IgD-negative memory B cell (primary cell): Measurements from ENCODE around the gene ANKRD45. TPM values are rescaled to one million over a fixed set of nuclear protein-coding genes. Genes with fewer than 3 reads are reported as not detected.
A peak's percentile ranks its signal among the peaks of the same experiment; 100 is the strongest.
"Not testable (repeated sequence)": the region's sequence is repeated elsewhere in the genome, so short reads cannot be mapped to it uniquely, and the experiment has no call there.

Experiments
- H3K27ac Mint-ChIP-seq, 3 donors: one replicate each; pipeline ENCODE4 v1.8.0; 2020 to 2022; ENCODE audit warnings: mild to moderate bottlenecking in 3 of 3, mixed read lengths in 3 of 3, moderate library complexity in 1 of 3
- H3K27me3 Mint-ChIP-seq: one replicate; pipeline ENCODE4 v1.8.0; 2021; ENCODE audit warnings: mixed read lengths
- H3K36me3 Mint-ChIP-seq: one replicate; pipeline ENCODE4 v1.8.0; 2020; ENCODE audit warnings: mild to moderate bottlenecking, mixed read lengths
- H3K4me1 Mint-ChIP-seq, 3 donors: one replicate each; pipeline ENCODE4 v1.8.0; 2020 to 2022; ENCODE audit warnings: mixed read lengths in 3 of 3, mild to moderate bottlenecking in 1 of 3
- H3K4me3 Mint-ChIP-seq, 4 donors: one replicate each; pipeline ENCODE4 v1.8.0; 2020 to 2022; ENCODE audit warnings: mild to moderate bottlenecking in 4 of 4, mixed read lengths in 4 of 4, moderate library complexity in 3 of 4
- H3K9me3 Mint-ChIP-seq, 3 donors: one replicate each; pipeline ENCODE4 v1.8.0; 2020 to 2021; ENCODE audit warnings: mixed read lengths in 3 of 3, mild to moderate bottlenecking in 1 of 3
- polyA plus RNA-seq: library from polyadenylated mRNA; unstranded; fragments of 300-500 nt; fragmentation: Illumina TruSeq; gene quantifications from one replicate; pipeline ENCODE4 v1.2.3, GENCODE V29; 2021

Gene ANKRD45
- polyA plus RNA-seq, 1 donor from 2014 or later, result not detected

DNA sequence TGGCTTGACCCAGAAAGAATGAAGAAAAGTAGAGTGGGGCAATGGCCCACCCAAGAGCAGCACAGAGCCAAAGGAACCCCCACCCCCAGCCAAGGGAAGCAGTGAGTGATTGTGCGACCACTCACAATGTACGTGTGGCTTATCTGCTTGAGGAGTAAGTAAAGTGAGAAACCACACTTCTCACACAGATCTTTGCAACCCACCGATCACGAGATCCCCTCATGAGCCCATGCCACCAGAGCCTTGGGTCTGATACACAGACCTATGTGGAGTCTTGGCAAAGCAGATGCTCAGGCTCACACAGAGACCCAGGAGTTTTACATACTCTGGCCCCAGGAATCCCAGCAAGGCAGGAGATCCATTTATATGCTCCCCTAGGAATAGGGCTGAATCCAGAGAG is 52.8 kb downstream of the ANKRD45 start:
- H3K4me3 Mint-ChIP-seq, result peak overlapping the region in 1 of 4 donors; percentile 32

DNA sequence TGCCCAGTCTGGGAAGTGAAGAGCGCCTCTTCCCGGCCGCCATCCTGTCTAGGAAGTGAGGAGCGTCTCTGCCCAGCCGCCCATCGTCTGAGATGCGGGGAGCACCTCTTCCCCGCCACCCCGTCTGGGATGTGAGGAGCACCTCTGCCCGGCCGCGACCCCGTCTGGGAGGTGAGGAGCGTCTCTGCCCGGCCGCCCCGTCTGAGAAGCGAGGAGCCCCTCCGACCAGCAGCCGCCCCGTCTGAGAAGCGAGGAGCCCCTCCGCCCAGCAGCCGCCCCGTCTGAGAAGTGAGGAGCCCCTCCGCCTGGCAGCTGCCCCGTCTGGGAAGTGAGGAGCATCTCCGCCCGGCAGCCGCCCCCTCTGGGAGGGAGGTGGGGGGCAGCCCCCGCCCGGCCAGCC is 56.6 kb downstream of the ANKRD45 start:
- H3K36me3 Mint-ChIP-seq, H3K27me3 Mint-ChIP-seq, H3K4me1 Mint-ChIP-seq, H3K4me3 Mint-ChIP-seq, H3K9me3 Mint-ChIP-seq, H3K27ac Mint-ChIP-seq: not testable (repeated sequence)

More for the DNA sequence above, 52.8 kb downstream of the ANKRD45 start:
- Mint-ChIP-seq H3K36me3 (peaks cover 6% of the 10 kb centered on the region), H3K27ac (no peak overlapping the region), H3K27me3 (peaks cover 7% of the 10 kb centered on the region), H3K4me1 (no peaks in the 10 kb centered on the region), H3K9me3 (peaks cover 9 to 31% (median 22%) of the 10 kb centered on the region in 3 donors)

DNA sequence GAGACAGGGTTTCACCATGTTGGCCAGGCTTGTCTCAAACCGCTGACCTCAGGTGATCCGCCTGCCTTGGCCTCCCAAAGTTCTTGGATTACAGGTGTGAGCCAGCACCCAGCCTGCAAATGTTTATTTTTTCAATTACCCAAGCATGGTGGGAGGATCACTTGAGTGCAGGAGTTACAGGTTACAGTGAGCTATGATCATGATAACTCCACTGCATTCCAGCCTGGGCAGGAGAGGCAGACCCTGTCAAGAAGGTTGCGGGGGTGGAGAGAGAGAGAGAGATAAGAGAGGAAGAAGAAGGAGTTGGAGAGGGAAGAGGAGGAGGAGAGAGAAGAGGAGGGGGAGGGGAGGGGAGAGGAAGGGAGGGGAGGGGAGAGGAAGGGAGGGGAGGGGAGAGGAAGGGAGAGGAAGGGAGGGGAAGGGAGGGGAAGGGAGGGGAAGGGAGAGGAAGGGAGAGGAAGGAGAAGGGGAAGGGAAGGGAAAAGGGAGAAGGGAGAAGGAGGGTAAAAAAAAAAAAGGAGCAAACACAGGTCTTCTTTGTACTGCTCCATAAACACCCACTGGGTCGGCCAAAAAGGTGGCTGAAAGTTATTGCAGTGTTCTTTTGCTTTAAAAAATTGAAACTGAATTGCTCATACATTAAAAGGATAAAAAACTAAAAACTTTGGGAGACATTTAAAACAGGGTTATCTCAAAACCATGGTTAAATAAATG is 61.0 kb downstream of the ANKRD45 start:
- Mint-ChIP-seq H3K36me3 (peaks cover 2% of the 10 kb centered on the region), H3K27ac (no peak overlapping the region), H3K27me3 (peaks cover 3% of the 10 kb centered on the region), H3K4me3 (no peak overlapping the region), H3K9me3 (peaks cover 0 to 5% (median 1%) of the 10 kb centered on the region in 3 donors), H3K4me1 (peaks cover 0 to 2% (median 0%) of the 10 kb centered on the region in 3 donors)

DNA sequence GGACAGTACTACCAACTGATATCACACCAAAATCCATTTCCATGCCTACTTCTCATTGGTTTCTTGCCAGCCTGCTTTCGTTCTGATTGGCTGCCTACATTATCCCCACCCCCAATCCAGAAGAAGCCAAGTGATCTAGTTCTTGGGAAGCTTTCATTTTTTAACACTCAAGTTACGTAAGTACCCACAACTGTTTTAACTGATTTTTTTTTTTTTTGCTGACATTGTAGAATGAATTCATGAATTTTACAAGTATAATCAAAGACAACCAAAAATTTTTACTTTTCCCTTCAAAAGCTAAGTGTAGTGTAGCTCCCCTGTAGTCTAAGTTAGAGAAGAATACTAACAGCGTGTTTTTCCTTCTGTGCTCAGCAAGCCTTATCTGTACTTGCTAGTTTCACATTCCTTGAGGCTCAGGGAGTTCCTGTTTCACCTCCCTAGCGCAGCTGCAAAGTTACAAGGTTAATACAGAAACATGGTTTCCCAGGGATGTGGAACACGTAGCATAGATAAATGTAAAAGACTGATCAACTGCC is 66.5 kb downstream of the ANKRD45 start, which contains the start of gene SLC9C2:
Gene SLC9C2 (minus strand): TSS at position 17 of the 536 bp plus-strand sequence. CDS start 1,296 bp downstream, outside the sequence.
- no peaks in the 10 kb centered on the region for H3K36me3 Mint-ChIP-seq
- no peak within 1 kb of the TSS for H3K27ac Mint-ChIP-seq
- H3K27me3 Mint-ChIP-seq, result peaks cover 3% of the 10 kb centered on the region
- H3K4me1 Mint-ChIP-seq, result peaks cover 0 to 12% (median 6%) of the 10 kb centered on the region in 3 donors
- no peak within 1 kb of the TSS for H3K4me3 Mint-ChIP-seq
- H3K9me3 Mint-ChIP-seq, result peaks cover 0 to 3% (median 0%) of the 10 kb centered on the region in 3 donors

DNA sequence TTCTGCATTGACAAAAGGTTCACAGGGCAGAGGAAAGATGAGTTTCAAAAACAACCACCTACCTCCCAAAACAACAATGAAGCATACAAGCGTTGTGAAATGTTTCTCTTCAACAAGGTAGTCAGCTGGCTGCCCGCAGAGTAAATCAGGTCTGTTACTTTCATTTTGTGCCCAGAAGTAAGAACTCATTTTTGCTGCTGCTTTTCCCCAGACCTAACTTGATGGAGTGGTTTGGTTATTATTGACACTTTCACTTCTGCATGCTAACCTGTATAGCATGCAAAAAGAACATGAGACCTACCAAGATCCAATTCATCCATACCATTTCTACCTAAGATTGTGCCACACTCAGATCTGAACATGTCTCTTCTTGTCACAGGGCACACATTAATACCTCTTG is 68.1 kb downstream of the ANKRD45 start:
- no peaks in the 10 kb centered on the region for H3K27me3 Mint-ChIP-seq
- no peaks in the 10 kb centered on the region for H3K36me3 Mint-ChIP-seq
- H3K9me3 Mint-ChIP-seq, result no peaks in the 10 kb centered on the region
- H3K4me3 Mint-ChIP-seq, result peak overlapping the region in 2 of 4 donors; percentile 39 to 56
- H3K4me1 Mint-ChIP-seq, result peaks cover 0 to 12% (median 6%) of the 10 kb centered on the region in 3 donors
- no peak overlapping the region for H3K27ac Mint-ChIP-seq

DNA sequence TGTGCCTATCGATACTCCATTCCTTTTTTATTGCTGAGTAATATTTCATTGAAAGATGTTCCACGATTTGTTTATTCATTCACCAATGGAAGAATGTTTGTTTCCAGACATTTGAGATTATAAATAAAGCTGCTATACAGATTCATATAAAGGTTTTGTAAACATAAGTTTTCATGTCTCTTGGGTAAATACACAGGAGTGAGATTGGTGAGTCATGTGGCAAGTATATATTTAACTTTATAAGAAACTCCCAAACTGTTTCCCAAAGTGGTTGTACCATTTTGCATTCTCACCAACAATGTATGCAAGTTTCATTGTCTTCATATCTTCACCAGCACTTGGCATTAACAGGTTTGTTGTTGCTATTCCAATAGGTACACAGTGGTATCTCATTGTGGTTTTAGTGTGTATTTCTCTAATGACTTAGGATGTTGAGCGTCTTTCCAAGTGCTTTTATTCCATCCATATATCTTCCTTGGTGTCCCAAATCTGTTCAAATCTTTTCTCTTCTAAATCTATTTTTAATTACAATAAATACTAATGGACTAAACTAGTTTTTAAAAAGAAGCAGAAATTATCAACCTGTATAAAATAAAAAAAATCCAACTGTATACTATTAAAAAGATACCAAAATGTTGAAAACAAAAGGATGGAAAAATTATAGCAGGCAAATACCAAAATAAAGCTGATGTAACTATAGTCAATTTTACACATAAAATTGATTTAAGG is 73.4 kb downstream of the ANKRD45 start:
- peaks cover 0 to 4% (median 0%) of the 10 kb centered on the region in 3 donors for H3K4me1 Mint-ChIP-seq
- H3K27me3 Mint-ChIP-seq, result peaks cover 3% of the 10 kb centered on the region
- peaks cover 0 to 5% (median 1%) of the 10 kb centered on the region in 3 donors for H3K9me3 Mint-ChIP-seq
- no peak overlapping the region for H3K4me3 Mint-ChIP-seq
- peak overlapping the region in 1 of 3 donors; percentile 3 for H3K27ac Mint-ChIP-seq
- H3K36me3 Mint-ChIP-seq, result peaks cover 2% of the 10 kb centered on the region

DNA sequence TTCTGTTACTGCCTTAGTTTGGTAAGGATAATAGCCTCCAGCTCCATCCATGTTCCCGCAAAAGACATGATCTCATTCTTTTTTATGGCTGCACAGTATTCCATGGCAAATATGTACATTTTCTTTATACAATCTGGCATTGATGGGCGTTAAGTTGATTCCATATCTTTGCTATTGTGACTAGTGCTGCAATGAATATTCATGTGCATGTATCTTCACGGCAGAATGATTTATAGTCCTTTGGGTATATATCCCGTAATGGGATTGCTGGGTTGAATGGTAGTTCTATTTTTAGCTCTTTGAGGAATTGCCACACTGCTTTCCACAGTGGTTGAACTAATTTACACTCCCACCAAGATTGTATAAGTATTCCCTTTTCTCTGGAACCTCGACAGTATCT is 78.5 kb downstream of the ANKRD45 start:
- H3K4me1 Mint-ChIP-seq, H3K9me3 Mint-ChIP-seq, H3K27ac Mint-ChIP-seq, H3K4me3 Mint-ChIP-seq, H3K36me3 Mint-ChIP-seq, H3K27me3 Mint-ChIP-seq: not testable (repeated sequence)

DNA sequence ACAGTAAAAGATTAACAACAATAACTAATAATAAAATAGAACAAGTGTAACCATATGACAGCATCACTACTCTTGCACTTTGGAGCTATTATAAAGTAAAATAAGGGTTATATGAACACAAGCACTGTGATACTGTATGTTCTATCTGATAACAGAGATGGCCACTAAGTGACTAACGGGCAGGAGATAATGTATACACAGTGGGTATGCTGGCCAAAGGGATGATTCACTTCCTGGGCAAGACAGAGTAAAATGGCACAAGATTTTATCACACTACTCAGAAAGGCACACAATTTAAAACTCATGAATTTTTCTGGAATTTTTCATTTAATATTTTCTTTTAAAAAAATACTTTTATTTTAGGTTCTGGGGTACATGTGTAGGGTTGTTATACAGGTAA is 79.1 kb downstream of the ANKRD45 start:
- Mint-ChIP-seq H3K9me3 (no peaks in the 10 kb centered on the region), H3K36me3 (peaks cover 6% of the 10 kb centered on the region), H3K27me3 (peaks cover 3% of the 10 kb centered on the region), H3K4me1 (peaks cover 0 to 1% (median 0%) of the 10 kb centered on the region in 3 donors), H3K4me3 (no peak overlapping the region), H3K27ac (no peak overlapping the region)

DNA sequence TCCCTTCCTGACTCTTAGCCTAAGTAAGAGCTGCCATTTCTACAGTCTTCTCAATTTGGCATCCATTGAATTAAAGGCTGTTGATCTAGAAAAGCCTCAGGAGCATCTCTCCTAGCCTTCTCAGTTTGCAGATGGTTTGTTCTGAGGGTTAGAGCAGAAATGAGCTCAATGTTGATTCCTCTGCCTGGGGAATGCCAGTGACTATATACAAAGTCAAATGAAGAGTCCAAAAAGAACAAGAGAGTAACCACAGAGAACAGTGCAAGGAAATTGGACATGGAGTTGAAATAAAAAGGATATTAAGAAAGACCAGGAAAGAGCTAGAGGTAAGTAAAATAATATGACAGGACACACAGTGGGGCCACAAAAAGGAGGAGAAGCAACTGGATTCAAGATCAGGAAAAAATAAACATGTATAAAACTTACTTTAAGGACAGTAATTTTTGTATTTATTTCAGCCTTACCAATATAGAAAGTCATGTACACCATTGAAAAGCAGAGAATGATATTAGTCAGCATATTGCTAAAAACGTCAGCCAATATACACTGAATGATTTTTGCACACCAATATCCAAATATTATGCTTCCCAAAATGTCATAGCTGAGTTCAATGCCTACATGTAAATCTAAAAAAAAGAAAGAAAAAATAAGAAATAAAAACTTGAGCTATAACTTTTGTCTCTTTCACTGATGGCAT is 88.1 kb downstream of the ANKRD45 start:
- H3K9me3 Mint-ChIP-seq, result no peaks in the 10 kb centered on the region
- H3K27ac Mint-ChIP-seq, result no peak overlapping the region

DNA sequence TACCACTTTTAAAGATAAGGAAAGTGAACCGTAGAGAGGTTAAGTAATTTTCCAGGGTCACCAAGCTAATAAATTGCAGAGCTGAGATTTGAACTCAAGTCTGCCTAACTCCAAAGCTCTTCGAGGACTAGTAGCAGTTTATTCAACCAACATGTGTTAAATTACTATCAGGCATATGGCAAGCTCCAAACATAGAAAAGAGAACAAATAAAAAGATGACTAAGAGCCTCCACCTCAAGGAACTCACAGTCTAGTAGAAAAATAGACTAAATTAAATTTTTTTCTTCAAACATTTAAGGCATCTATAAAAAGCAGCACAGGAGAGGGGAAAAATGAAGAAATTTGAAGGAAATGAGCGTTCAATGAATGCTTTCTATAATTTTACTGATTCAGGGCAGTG is 89.0 kb downstream of the ANKRD45 start:
- Mint-ChIP-seq H3K27ac (no peak overlapping the region), H3K9me3 (no peaks in the 10 kb centered on the region), H3K36me3 (no peaks in the 10 kb centered on the region), H3K4me3 (no peak overlapping the region), H3K4me1 (no peaks in the 10 kb centered on the region), H3K27me3 (peaks cover 3% of the 10 kb centered on the region)

More for the DNA sequence above, 88.1 kb downstream of the ANKRD45 start:
- Mint-ChIP-seq H3K27me3 (peaks cover 3% of the 10 kb centered on the region), H3K36me3 (peaks cover 2% of the 10 kb centered on the region), H3K4me1 (peaks cover 0 to 1% (median 0%) of the 10 kb centered on the region in 3 donors), H3K4me3 (no peak overlapping the region)

DNA sequence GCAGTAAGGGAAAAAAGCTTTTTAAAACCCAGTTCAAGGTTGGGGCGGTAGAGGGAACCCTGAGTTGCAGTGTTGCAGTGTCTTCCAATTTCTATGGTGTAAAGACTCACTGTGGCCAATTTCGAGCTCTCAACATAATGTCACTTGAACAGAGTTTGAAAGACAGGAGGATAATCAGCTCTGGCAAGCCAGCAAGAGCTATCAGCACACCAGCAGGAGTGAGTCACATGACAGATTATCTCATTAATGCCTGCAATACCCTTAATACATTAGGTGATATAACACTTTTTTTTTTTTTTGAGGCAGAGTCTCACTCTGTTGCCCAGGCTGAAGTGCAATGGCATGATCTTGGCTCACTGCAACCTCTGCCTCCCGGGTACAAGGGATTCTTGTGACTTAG is 89.6 kb downstream of the ANKRD45 start:
- H3K27me3 Mint-ChIP-seq, result peaks cover 3% of the 10 kb centered on the region
- no peak overlapping the region for H3K27ac Mint-ChIP-seq
- H3K36me3 Mint-ChIP-seq, result no peaks in the 10 kb centered on the region
- no peaks in the 10 kb centered on the region for H3K9me3 Mint-ChIP-seq
- H3K4me3 Mint-ChIP-seq, result no peak overlapping the region
- no peaks in the 10 kb centered on the region for H3K4me1 Mint-ChIP-seq

DNA sequence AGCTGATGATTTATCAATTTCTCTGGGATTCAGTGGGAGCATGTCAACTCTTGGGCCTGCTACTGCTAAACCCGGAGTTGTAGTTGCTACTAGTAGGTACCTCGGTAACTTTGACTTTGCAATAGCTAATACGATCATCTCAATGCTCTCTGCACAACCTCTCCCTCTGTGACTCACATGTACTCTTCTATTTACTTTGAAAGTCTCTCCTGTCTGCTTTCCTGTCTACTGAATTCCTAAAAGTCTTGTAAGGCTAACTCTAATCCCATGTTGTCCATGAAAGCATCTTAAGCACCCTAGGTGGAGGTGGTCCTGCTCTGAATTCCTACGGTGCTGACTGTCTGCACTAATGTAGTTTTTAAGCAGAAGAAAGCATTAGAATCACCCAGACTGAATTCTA is 96.1 kb downstream of the ANKRD45 start:
- peak overlapping the region in 1 of 3 donors; percentile 71 for H3K27ac Mint-ChIP-seq
- peaks cover 0 to 1% (median 0%) of the 10 kb centered on the region in 3 donors for H3K4me1 Mint-ChIP-seq
- peaks cover 0 to 2% (median under 1%) of the 10 kb centered on the region in 3 donors for H3K9me3 Mint-ChIP-seq
- peaks cover 2% of the 10 kb centered on the region for H3K27me3 Mint-ChIP-seq
- H3K36me3 Mint-ChIP-seq, result peaks cover 9% of the 10 kb centered on the region
- H3K4me3 Mint-ChIP-seq, result no peak overlapping the region

DNA sequence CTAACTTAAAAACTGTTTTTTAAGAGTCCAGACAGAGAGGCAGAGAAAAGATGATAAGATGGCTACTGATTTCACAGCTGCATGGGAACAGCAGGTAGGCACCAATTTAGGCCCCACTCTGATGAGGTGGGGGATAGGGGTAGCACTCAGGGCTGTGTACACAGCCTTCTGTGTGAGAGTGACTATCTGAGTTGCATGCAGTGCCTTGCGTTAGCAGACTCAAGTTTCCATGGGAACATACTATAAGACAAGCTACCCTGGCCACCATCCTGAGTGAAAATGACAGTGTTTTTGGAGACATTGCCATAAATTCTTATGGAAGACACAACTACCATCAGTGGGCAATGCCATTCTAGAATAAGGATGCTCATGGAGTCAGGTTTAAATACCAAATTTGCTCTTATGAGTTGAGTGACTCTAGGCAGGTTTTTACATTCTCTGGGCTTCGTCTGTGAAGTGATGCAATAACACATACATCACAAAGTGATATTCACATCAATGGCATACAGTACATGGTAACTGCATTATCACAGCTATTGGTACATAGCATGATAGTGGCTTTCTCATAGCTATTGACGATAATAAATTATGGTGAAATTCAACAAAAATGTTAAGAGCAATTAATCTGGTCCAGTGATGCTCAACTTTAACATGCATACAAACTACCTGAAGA is 97.3 kb downstream of the ANKRD45 start:
- Mint-ChIP-seq H3K36me3 (peaks cover 9% of the 10 kb centered on the region), H3K27ac (no peak overlapping the region), H3K4me3 (no peak overlapping the region), H3K4me1 (peaks cover 0 to 1% (median 0%) of the 10 kb centered on the region in 3 donors), H3K27me3 (peaks cover 2% of the 10 kb centered on the region), H3K9me3 (peaks cover 0 to 12% (median 2%) of the 10 kb centered on the region in 3 donors)

DNA sequence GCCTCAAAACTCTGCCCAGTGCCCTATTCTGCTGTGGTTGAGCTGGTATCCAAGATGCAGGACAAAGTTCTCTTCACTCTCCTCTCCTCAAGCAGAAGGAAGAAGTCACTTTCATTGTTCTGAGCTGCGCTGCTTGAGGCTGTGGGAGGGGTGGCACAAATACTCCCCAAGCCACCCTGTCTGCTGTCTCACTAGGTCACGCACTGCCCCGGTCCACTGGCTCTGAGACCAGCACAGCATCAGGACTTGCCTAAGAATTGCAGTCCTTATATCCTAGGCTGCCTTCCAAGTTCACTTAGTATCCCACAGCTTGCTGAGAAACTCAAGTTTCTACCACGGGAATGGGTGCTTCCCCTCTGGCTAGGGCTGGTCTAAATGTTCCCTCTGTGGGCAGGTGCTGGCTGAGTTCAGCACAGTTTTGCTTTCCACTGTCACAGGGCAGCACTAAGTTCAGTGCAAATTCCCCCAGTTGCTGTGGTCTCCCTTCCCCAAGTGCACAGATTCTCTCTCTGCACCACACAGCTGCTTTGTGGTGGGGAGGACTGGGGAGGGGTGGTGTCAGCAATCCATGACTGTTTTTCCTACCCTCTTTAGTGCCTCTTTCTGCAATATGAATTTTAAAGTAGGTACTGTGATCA is 99.2 kb downstream of the ANKRD45 start:
- Mint-ChIP-seq H3K27me3 (peaks cover 5% of the 10 kb centered on the region), H3K27ac (no peak overlapping the region), H3K4me1 (peaks cover 0 to 1% (median 0%) of the 10 kb centered on the region in 3 donors), H3K36me3 (peaks cover 9% of the 10 kb centered on the region), H3K9me3 (peaks cover 3 to 21% (median 5%) of the 10 kb centered on the region in 3 donors), H3K4me3 (no peak overlapping the region)
